BLaER1 (cell line): ENCODE measurements around the gene FOXO3.

Source experiments
- H3K27ac ChIP-seq: shearing (Covaris generic); formaldehyde crosslinking; 2 replicates; pipeline ENCODE4 v1.8.1; 2022
- H3K27me3 ChIP-seq: shearing (Covaris generic); formaldehyde crosslinking; 2 replicates; pipeline ENCODE4 v1.8.1; 2022
- H3K36me3 ChIP-seq: shearing (Covaris generic); formaldehyde crosslinking; 2 replicates; pipeline ENCODE4 v1.8.1; 2022
- H3K4me1 ChIP-seq: shearing (Covaris generic); formaldehyde crosslinking; 2 replicates; pipeline ENCODE4 v1.8.1; 2022
- H3K4me2 ChIP-seq: shearing (Covaris generic); formaldehyde crosslinking; 2 replicates; pipeline ENCODE4 v1.8.1; 2022
- H3K4me3 ChIP-seq: shearing (Covaris generic); formaldehyde crosslinking; 2 replicates; pipeline ENCODE4 v1.8.1; 2022
- H3K9ac ChIP-seq: shearing (Covaris generic); formaldehyde crosslinking; 2 replicates; pipeline ENCODE4 v1.8.1; 2022
- H3K9me3 ChIP-seq: shearing (Covaris generic); formaldehyde crosslinking; 2 replicates; pipeline ENCODE4 v1.8.1; 2022
- H4K20me1 ChIP-seq: shearing (Covaris generic); formaldehyde crosslinking; 2 replicates; pipeline ENCODE4 v1.8.1; 2022
- Cebpa-rat ChIP-seq: shearing (Covaris generic); IDR thresholded peaks from 2 replicates; pipeline ENCODE4 v1.8.1; 2022

FOXO3 gene

DNA sequence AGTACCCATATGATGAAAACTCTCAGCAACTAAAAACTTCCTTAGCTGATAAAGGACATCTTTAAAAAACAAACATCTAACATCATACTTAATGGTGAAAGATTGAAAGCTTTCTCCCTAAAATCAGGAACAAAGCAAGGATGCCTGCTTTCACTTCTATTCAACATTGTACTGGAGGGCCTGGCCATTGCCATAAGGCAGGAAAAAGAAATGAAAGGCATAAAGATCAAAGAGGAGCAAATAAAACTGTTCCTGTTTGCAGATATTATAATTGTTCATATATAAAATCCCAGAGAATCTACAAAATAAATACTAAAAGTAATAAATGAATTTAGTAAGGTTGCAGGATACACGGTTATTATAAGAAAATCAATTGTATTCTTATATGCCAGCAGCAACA, 162.9 kb downstream of the FOXO3 start:
- no peak overlapping the region for H3K27ac ChIP-seq
- no peak for TF ChIP-seq Cebpa-rat
- H4K20me1 ChIP-seq = no peaks in the 10 kb centered on the region
- peaks cover 14% of the 10 kb centered on the region for H3K9me3 ChIP-seq
- H3K4me1 ChIP-seq = peaks cover 11% of the 10 kb centered on the region
- no peak overlapping the region for H3K4me3 ChIP-seq
- H3K9ac ChIP-seq = no peak overlapping the region
- no peaks in the 10 kb centered on the region for H3K36me3 ChIP-seq
- no peaks in the 10 kb centered on the region for H3K27me3 ChIP-seq
- no peak overlapping the region for H3K4me2 ChIP-seq

DNA sequence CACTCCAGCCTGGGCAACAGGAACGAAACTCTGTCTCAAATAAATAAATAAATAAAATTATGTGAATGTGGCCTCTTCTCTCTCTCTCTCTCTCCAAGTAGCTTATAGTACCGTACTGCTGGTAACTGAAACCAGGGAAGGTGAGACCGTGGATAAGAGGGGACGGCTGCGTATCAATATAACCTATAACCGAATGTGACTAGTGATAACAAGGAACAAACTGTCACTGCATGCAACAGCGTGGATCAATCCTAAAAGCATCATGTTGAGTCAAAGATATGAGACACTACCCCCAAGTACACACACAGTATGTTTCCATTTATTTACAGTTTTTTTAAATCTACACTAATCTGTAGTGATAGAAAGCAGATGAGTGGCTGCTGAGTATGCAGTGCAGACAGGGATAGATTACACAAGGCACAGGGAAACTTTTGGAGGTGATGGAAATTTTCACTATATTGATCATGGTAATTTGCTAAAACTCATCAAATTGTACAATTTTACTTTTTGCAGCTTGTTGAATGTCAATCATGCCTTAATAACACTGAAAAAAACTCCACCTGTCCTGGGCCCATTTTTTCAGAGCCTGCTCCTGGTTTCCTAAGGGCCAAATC, 166.1 kb downstream of the FOXO3 start:
- Histone ChIP-seq H3K4me3 (no peak overlapping the region), H3K27ac (no peak overlapping the region), H3K4me1 (peaks cover 11% of the 10 kb centered on the region), H3K9ac (no peak overlapping the region), H3K4me2 (no peak overlapping the region), H4K20me1 (no peaks in the 10 kb centered on the region), H3K27me3 (no peaks in the 10 kb centered on the region), H3K9me3 (peaks cover 14% of the 10 kb centered on the region), H3K36me3 (no peaks in the 10 kb centered on the region)
- no peak for TF ChIP-seq Cebpa-rat

DNA sequence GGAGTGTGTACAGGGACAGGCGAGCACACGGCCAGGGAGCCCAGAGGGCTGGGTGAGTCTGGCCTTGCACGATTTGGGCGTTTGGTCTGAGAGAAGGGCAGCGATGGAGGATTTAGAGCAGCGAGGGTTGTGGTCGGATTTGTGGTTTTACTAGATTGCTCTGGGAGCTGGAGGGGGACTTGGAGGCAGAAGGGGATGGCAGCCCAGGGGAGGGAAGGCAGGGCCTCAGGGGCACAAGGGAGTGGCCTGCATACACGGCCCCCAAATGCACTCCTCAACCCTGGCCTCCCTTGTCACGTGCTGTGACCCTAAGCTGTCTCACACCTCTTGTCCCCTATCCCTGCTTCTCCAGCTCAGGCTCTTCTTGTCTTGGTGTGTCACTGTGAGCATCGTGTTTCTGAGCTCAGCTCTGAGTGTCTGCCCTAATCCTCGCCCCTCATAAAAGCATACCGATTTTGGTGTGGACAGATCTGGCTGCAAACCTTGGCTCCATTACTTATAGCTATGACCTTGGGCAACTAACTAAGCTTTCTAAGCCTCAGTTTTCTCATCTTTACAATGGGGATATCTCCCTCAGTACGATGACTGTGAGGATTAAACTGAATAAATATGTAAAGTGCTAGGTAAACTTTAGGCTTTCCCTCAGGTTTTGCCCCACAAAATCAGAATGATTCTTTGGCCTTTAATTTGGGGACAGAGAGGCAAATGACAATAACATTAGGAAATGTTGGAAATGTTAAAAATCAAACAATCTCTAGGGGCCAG, 167.4 kb downstream of the FOXO3 start:
- H3K27ac ChIP-seq = no peak overlapping the region
- no peak overlapping the region for H3K4me3 ChIP-seq
- no peaks in the 10 kb centered on the region for H3K36me3 ChIP-seq
- H3K9me3 ChIP-seq = peaks cover 10% of the 10 kb centered on the region
- TF ChIP-seq Cebpa-rat = no peak
- H3K9ac ChIP-seq = no peak overlapping the region
- peak overlapping the region; percentile 49 for H3K4me2 ChIP-seq
- H3K4me1 ChIP-seq = peaks cover 11% of the 10 kb centered on the region
- H3K27me3 ChIP-seq = no peaks in the 10 kb centered on the region
- H4K20me1 ChIP-seq = no peaks in the 10 kb centered on the region

DNA sequence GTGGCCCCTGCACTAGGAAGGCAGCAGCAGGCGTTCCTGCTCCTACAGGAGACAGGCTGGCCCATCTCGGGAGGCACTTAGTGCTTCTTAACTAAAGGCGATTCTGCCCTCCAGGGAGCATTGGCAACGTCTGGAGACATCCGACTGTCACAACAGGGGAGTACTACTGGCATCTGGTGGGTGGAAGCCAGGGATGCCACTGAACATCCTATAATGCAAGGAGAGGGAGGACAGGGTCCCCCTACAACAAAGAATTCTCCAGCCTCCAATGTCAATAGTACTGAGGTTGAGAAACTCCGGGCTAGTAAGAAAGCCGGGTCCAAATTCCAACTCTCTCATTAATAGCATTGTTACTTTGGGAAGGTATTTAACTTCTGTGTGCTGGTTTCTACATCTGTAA, 168.1 kb downstream of the FOXO3 start:
- Histone ChIP-seq H3K4me3 (no peak overlapping the region), H3K9me3 (peaks cover 4% of the 10 kb centered on the region), H3K27ac (no peak overlapping the region), H3K9ac (no peak overlapping the region), H4K20me1 (no peaks in the 10 kb centered on the region), H3K27me3 (no peaks in the 10 kb centered on the region), H3K4me2 (no peak overlapping the region), H3K36me3 (no peaks in the 10 kb centered on the region), H3K4me1 (peaks cover 11% of the 10 kb centered on the region)
- TF ChIP-seq Cebpa-rat = no peak

DNA sequence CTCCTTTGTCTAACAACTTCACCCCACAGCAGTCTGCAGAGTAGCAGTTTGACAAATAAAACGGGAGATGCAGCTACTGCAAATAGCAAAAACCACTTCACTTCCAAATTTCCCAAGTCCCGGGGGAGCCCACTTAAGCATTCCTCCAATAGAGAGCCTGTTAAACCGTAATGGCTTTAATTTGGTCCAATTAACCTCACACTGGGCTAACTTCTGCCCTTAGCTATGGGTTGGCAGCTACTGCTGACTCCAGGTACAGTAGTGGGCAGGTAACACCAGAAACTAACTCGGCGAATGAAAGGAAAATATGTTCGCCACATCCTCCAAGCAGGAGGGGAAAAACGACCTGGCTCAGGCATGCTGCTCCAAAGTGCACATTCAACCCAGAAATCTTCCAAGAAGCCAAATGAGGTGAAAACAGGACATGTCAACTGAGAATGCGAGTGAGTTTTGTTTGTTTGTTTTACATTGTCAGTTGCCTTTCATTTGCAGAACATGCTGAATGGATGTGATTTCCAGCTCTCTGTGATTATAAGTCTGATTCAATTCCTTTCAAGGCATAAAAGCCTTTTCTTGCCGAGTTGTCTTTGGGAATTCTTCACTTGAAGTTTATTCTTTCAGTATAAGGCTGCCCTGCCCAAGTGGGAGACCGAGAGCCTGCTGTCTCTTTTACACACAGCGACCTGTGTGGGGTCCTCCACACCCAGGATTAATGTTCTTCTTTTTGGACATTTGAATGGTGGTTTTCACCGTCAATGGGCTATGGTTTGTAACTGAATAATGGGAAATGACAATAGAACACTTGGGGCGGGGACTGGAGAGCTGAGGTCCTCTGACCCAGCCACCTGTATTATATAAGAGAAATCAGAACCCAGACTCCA, 170.2 kb downstream of the FOXO3 start:
- no peak for TF ChIP-seq Cebpa-rat
- H3K27ac ChIP-seq = no peak overlapping the region
- no peak overlapping the region for H3K9ac ChIP-seq
- H3K4me2 ChIP-seq = no peak overlapping the region
- H3K4me1 ChIP-seq = peaks cover 11% of the 10 kb centered on the region
- H3K4me3 ChIP-seq = no peak overlapping the region
- no peaks in the 10 kb centered on the region for H3K36me3 ChIP-seq
- no peaks in the 10 kb centered on the region for H4K20me1 ChIP-seq
- no peaks in the 10 kb centered on the region for H3K27me3 ChIP-seq
- H3K9me3 ChIP-seq = no peaks in the 10 kb centered on the region

DNA sequence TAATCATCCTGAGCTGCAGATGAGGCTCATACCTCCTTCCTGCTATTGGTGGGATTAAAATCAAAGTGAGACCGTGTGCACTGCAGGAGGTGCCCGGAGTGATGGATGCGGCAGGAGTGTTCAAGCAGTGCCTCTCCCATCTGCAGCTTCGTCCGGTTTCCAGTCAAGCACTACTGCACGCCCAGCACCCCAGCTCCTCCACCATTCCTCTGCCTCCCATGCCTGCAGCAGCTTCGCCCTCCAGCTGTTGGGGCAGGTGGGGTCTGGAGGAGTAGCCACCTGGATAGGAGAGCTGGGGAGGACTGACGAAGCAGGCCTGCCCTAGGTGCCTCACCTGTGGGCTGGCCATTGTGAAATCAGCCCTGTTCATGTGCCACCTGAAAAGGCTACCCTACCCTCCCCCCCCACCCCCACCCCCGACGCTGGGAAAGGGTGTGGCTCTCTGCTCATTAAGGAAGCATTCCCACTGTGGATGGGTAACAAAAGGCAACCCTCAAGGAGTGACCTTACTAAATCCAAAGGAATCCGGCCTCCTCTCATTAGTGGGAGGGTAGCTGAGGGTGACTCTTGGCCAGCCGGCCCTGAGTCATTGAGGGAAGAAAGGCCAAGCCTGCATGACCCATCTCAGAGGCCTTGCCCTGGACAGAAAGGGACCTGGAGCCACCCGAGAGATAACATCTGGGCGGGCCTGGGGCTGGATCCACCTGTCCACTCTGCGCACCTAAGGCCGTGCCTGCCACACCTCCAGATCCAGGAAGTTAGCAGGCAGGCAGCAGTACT, 171.6 kb downstream of the FOXO3 start:
- TF ChIP-seq Cebpa-rat = no peak
- no peaks in the 10 kb centered on the region for H4K20me1 ChIP-seq
- H3K9ac ChIP-seq = no peak overlapping the region
- no peaks in the 10 kb centered on the region for H3K27me3 ChIP-seq
- H3K4me3 ChIP-seq = no peak overlapping the region
- no peaks in the 10 kb centered on the region for H3K9me3 ChIP-seq
- H3K4me2 ChIP-seq = no peak overlapping the region
- no peaks in the 10 kb centered on the region for H3K36me3 ChIP-seq
- no peak overlapping the region for H3K27ac ChIP-seq
- H3K4me1 ChIP-seq = peaks cover 11% of the 10 kb centered on the region

DNA sequence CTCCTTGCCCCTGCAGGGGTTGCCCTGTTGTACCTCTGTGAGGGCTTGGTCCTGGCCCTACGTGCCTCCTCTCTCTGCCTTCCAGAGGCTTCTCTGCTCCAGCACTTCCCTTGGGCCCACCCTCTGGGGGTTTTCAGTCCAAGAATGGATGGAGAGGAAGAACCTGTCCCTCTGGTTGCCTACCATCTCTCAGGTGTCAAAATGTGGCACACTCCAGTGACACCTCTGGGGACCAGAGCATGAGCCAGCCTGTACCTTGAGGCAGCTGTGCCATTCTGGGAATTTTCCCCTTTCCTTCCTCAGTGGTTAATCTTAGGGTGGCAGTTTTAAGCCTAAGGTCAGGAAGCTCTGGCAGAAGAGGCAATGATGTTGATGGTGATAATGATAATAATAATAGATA, 172.3 kb downstream of the FOXO3 start:
- Histone ChIP-seq H3K4me1 (peaks cover 5% of the 10 kb centered on the region), H3K9me3 (no peaks in the 10 kb centered on the region), H3K27ac (no peak overlapping the region), H3K4me2 (no peak overlapping the region), H4K20me1 (no peaks in the 10 kb centered on the region), H3K9ac (no peak overlapping the region), H3K27me3 (no peaks in the 10 kb centered on the region), H3K4me3 (no peak overlapping the region), H3K36me3 (no peaks in the 10 kb centered on the region)
- no peak for TF ChIP-seq Cebpa-rat

DNA sequence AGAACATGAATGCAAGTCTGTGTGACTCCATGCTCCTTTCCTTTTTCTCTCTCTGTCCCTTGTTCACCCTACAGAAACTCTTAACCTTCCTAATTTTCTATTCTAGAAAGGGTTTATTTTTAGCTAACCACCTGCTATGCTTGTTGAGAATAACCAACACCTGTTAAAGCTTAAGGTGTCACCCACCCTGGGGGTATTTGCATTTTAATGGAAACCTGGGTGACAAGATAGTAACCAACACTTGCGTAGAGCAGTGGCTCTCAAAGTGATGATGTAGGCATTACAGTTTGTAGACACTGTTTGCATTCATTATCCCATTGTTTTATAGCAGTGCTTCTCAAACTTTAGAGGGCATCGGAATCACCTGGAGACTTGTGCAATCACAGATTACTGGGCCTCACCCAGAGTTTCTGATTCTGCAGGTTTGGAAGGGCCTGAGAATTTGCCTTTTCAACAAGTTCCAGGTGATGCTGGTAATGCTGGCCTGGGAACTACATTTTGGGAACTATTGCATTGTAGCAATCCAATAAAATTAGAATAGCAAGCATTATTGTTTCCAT, 173.1 kb downstream of the FOXO3 start:
- Histone ChIP-seq H3K9ac (no peak overlapping the region), H3K9me3 (no peaks in the 10 kb centered on the region), H3K36me3 (no peaks in the 10 kb centered on the region), H3K4me2 (no peak overlapping the region), H3K4me3 (no peak overlapping the region), H3K4me1 (0 out of 2 replicates have a peak, but pooled peaks cover 6% of the 10 kb centered on the region), H4K20me1 (no peaks in the 10 kb centered on the region), H3K27me3 (no peaks in the 10 kb centered on the region), H3K27ac (no peak overlapping the region)
- TF ChIP-seq Cebpa-rat = no peak
